H1 (cell line): Measurements from ENCODE around the gene MACROD2.

ENCODE experiments used
- JUN ChIP-seq: IDR thresholded peaks from 2 replicates; pipeline ENCODE4 v1.6.1; 2011; ENCODE audit warnings: low read depth, mild to moderate bottlenecking, improper control_type of control experiment, low read length
- POLR2AphosphoS5 ChIP-seq: IDR thresholded peaks from 2 replicates; pipeline ENCODE4 v1.6.1; 2011; ENCODE audit warnings: low read depth, low read length
- TAF1 ChIP-seq: IDR thresholded peaks from 2 replicates; pipeline ENCODE4 v1.6.1; 2011; ENCODE audit warnings: mild to moderate bottlenecking, low read depth, low read length

GRCh38 chr20:15475483-15475882, 1480.2 kb downstream of the MACROD2 start:
- TF ChIP-seq POLR2AphosphoS5: no peak
- no peak for TF ChIP-seq TAF1
- TF ChIP-seq JUN: no peak
